ENCODE results near the gene HAUS2.

Gene HAUS2

DNA sequence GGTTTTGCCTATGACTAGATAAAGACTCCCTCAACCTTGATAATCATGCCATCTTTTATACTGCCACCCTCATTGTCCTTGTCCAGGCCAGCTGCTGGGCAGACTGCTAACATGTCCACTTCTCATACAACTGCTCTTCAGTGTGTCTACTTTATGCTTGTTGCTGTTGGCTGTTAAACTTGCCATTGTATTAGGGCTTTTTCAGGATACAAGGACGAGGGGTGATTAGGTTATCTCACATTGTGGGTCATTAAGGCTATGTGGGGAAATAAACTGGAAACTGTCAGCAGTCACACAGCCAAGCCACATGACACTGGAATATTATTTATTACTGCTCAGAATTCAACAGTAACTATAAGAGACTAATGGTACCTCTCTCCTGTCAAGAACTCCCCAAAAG, 62.9 kb downstream of the HAUS2 start:
- no peak for DNase-seq

DNA sequence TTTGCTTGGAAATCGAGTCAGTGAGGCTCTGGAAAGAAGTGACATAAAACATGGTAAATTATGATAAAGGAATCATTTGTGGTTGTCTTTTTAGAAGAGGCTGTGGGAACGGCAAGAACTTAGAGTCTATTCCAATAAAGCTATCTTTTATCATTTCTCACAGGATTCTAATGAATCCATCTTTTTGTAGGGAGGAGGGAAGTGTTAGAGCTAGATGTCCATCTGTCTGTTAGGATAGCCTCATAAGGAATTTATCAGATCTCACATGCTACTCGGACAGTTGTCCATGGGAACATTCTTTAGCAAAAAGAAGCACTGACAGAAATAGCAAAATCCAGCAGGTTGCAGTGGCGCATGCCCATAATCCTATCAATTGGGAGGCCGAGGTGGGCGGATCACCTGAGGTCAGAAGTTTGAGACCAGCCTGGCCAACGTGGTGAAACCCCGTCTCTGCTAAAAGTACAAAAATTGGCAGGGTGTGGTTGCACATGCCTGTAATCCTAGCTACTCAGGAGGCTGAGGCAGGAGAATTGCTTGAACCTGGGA, 63.8 kb downstream of the HAUS2 start:
- no peak for DNase-seq

DNA sequence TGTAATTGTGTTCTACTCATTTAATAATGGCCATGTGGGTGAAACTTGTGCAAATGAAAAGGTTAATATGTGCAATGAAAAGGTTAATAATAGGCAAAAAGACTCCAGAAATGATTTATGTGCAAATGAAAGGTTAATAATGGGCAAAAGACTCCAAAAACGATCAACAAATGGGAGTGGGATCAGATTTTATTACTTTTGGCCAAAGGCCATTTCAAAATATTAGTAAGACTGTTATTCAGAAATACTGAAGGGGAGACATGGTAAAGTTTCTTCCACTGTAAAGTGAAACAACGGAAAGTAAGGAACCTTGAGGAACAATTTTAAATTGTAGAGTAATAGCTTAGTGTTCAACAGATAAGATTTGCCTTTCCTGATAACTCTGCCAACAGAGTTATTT, 67.5 kb downstream of the HAUS2 start:
- DNase-seq = no peak

All from NCI-H1930 (cell line).